ENCODE measurements around the gene GRK1.

GRK1 gene

GRCh38 chr13:113767366-113767765, 100.3 kb downstream of the GRK1 start (continued):
- TF ChIP-seq ZNF148 (tag by site-specific recombination; IDR thresholded peaks at IDR 0.05; ENCODE audit: borderline replicate concordance) (no peak), AEBP2 (tag by site-specific recombination; IDR thresholded peaks at IDR 0.05; ENCODE audit: borderline replicate concordance) (no peak)

GRCh38 chr13:113768018-113768905, 101.2 kb downstream of the GRK1 start:
- CTCF ChIA-PET, result no interaction called here
- H3K4me1 ChIP-seq (ENCODE audit: control insufficient read depth, insufficient read depth, low read length), result no peaks in the 10 kb centered on the region
- no peaks in the 10 kb centered on the region for H3K9me3 ChIP-seq (ENCODE audit: control insufficient read depth, insufficient read depth, low read depth, low read length)
- TF ChIP-seq ZNF184 (tag by site-specific recombination; IDR thresholded peaks at IDR 0.05) (no peak), SCRT1 (tag by site-specific recombination; IDR thresholded peaks at IDR 0.05; ENCODE audit: borderline replicate concordance) (no peak), ZNF544 (tag by site-specific recombination; IDR thresholded peaks at IDR 0.05) (no peak), ZSCAN30 (tag by site-specific recombination; IDR thresholded peaks at IDR 0.05) (no peak), PBX3 (CRISPR knock-in tag; IDR thresholded peaks at IDR 0.05) (no peak), ZNF362 (tag by site-specific recombination; IDR thresholded peaks at IDR 0.05) (no peak), SALL2 (tag by site-specific recombination; IDR thresholded peaks at IDR 0.05; ENCODE audit: borderline replicate concordance) (no peak), BCL11A (tag by site-specific recombination; IDR thresholded peaks at IDR 0.05; ENCODE audit: low read depth) (no peak), ZNF211 (tag by site-specific recombination; IDR thresholded peaks at IDR 0.05; ENCODE audit: low read depth) (no peak)
- POLR2A ChIA-PET, result no interaction called here
- no peak overlapping the region for H3K4me3 ChIP-seq (ENCODE audit: low read depth, low read length)
- H3K27ac ChIP-seq (ENCODE audit: extremely low read depth, low read depth, low read length), result no peak overlapping the region
- H3K36me3 ChIP-seq (ENCODE audit: control insufficient read depth in 2 of 2, insufficient read depth in 1 of 2, low read length in 2 of 2), result no peaks in the 10 kb centered on the region

- Histone ChIP-seq H3K9me3 (ENCODE audit: control insufficient read depth, insufficient read depth, low read depth, low read length) (no peaks in the 10 kb centered on the region), H3K4me3 (ENCODE audit: low read depth, low read length) (no peak overlapping the region), H3K4me1 (ENCODE audit: control insufficient read depth, insufficient read depth, low read length) (no peaks in the 10 kb centered on the region), H3K36me3 (ENCODE audit: control insufficient read depth in 2 of 2, insufficient read depth in 1 of 2, low read length in 2 of 2) (no peaks in the 10 kb centered on the region), H3K27ac (ENCODE audit: extremely low read depth, low read depth, low read length) (no peak overlapping the region)
- TF ChIP-seq ZNF529 (tag by site-specific recombination; IDR thresholded peaks at IDR 0.05; ENCODE audit: insufficient replicate concordance) (no peak), ZNF530 (tag by site-specific recombination; IDR thresholded peaks at IDR 0.05; ENCODE audit: low read depth) (no peak), ZNF776 (tag by site-specific recombination; IDR thresholded peaks at IDR 0.05; ENCODE audit: borderline replicate concordance) (no peak), KLF8 (tag by site-specific recombination; IDR thresholded peaks at IDR 0.05) (no peak), ZNF449 (tag by site-specific recombination; IDR thresholded peaks at IDR 0.05) (no peak), ZNF311 (tag by site-specific recombination; IDR thresholded peaks at IDR 0.05; ENCODE audit: borderline replicate concordance) (no peak), SCRT1 (tag by site-specific recombination; IDR thresholded peaks at IDR 0.05; ENCODE audit: borderline replicate concordance) (no peak), ZNF221 (tag by site-specific recombination; IDR thresholded peaks at IDR 0.05; ENCODE audit: borderline replicate concordance) (no peak), ZNF175 (tag by site-specific recombination; IDR thresholded peaks at IDR 0.05) (no peak), SETDB1 (IDR thresholded peaks at IDR 0.05; ENCODE audit: insufficient read length, low read length) (no peak), ZNF26 (tag by site-specific recombination; IDR thresholded peaks at IDR 0.05) (no peak)
- CTCF ChIA-PET, result no interaction called here
- POLR2A ChIA-PET, result no interaction called here
Observed at GRCh38 chr13:113769106-113769505, 102.1 kb downstream of the GRK1 start.

Data from HEK293 (cell line).